Measurements from ENCODE around the gene ZSWIM5. TPM values are rescaled to one million over a fixed set of nuclear protein-coding genes. Genes with fewer than 3 reads are reported as not detected.
"Not testable (repeated sequence)": the region's sequence is repeated elsewhere in the genome, so short reads cannot be mapped to it uniquely, and the experiment has no call there.

ZSWIM5 gene
- 1.3 TPM for polyA plus RNA-seq (2013)

DNA sequence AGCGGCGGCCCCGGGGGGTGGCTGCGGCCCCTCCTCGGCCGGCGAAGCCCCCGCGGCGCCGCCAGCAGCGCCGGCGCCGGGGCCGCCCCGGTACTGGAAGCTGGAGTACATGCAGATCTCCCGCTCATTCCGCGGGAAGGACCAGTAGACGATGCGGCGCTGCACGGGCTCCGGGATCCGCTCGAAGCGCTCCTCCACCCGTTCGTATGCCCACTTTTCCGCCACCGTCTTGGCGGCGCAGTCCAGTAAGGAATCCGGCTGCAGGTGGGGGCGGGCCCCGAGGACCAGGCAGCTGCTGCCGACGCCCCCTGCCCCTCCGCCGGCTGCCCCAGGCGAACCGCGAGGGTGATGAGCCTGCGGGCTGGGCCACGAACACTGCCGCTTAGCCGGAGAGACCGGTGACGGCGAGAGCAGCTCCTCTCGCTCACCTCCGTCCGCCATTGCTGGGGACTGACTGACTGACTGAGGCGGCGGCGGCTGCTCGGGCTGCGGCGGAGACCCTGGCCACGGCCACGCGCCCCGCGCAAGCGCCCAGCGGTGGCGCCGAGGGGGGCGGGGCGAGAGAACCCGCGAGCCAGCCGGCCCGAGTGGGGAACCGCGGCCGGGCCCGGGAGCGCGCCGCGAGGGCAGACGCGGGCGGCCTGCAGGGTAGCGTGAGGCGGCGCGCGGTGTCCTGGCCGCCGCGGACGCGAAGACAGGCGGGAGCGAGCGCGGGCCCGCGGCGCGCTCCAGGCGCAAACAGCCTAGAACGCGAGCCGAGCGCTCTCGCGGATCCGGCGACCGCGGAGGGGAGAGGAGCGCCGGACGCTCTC lies at the start of gene ZSWIM5:
Gene ZSWIM5, minus strand, starts transcription at position 696 of the 812 bp plus-strand sequence. Its CDS starts 255 bp downstream, at position 441.
- Histone ChIP-seq H3K27ac (ENCODE audit: insufficient read depth in 1 of 2, low read depth in 1 of 2, low read length in 2 of 2, poor library complexity in 1 of 2, severe bottlenecking in 2 of 2) (peak within 1 kb of the TSS in 1 of 2 experiments; percentile 2), H3K4me3 (ENCODE audit: control insufficient read depth in 1 of 7, extremely low read depth in 1 of 7, insufficient read depth in 4 of 7, low read depth in 2 of 7, low read length in 6 of 7) (peak within 1 kb of the TSS; percentile 69 to 93 (median 81)), H3K27me3 (replicated peaks in 2 of 5; ENCODE audit: control insufficient read depth in 4 of 5, insufficient read depth in 5 of 5, low read length in 4 of 5) (peaks cover 0 to 17% (median 5%) of the 10 kb centered on the region in 5 experiments), H3K9me3 (ENCODE audit: control extremely low read depth in 1 of 5, control insufficient read depth in 4 of 5, insufficient read depth in 2 of 5, low read depth in 1 of 5, low read length in 4 of 5) (no peaks in the 10 kb centered on the region), H3K36me3 (ENCODE audit: control insufficient read depth in 4 of 4, insufficient read depth in 4 of 4, low read length in 3 of 4) (no peaks in the 10 kb centered on the region), H3K4me1 (ENCODE audit: control extremely low read depth in 1 of 4, control insufficient read depth in 4 of 4, insufficient read depth in 4 of 4, low read length in 3 of 4) (peaks cover 7 to 16% (median 11%) of the 10 kb centered on the region in 4 experiments)
- peak; percentile 40 to 81 (median 69) for DNase-seq
- 0% methylated on average over 112 of the region's 118 CpGs for WGBS (ENCODE audit: insufficient coverage)
- ChIA-PET POLR2A (no interaction called here), CTCF (no interaction called here)

DNA sequence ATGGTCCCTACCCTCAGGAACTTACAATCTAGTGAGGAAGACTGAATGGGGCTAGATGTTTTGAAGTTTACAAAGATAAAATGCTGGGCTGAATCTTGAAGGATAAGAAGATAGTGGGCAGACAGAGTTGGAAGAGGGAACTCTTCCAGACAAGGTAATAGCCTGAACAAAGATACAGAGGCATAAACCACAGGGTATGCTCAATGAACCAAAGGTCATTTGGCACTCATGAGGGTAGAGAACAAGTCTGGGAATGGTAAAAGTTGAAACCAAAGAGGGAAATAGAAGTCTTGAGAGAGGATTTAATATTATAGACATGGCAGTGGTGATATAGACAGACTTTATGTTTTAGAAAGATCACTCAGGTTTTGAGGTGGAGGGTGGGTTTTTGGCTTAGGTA lies 48.1 kb upstream of the ZSWIM5 start:
- Histone ChIP-seq H3K27ac (ENCODE audit: insufficient read depth in 1 of 2, low read depth in 1 of 2, low read length in 2 of 2, poor library complexity in 1 of 2, severe bottlenecking in 2 of 2) (no peak overlapping the region), H3K36me3 (ENCODE audit: control insufficient read depth in 4 of 4, insufficient read depth in 4 of 4, low read length in 3 of 4) (no peaks in the 10 kb centered on the region), H3K27me3 (replicated peaks in 2 of 5; ENCODE audit: control insufficient read depth in 4 of 5, insufficient read depth in 5 of 5, low read length in 4 of 5) (no peaks in the 10 kb centered on the region), H3K4me3 (ENCODE audit: control insufficient read depth in 1 of 7, extremely low read depth in 1 of 7, insufficient read depth in 4 of 7, low read depth in 2 of 7, low read length in 6 of 7) (no peak overlapping the region), H3K4me1 (ENCODE audit: control extremely low read depth in 1 of 4, control insufficient read depth in 4 of 4, insufficient read depth in 4 of 4, low read length in 3 of 4) (no peaks in the 10 kb centered on the region), H3K9me3 (ENCODE audit: control extremely low read depth in 1 of 5, control insufficient read depth in 4 of 5, insufficient read depth in 2 of 5, low read depth in 1 of 5, low read length in 4 of 5) (peaks cover 1 to 23% (median 19%) of the 10 kb centered on the region in 5 experiments)
- POLR2A ChIA-PET: no interaction called here
- no peak for DNase-seq
- CTCF ChIA-PET: no interaction called here

DNA sequence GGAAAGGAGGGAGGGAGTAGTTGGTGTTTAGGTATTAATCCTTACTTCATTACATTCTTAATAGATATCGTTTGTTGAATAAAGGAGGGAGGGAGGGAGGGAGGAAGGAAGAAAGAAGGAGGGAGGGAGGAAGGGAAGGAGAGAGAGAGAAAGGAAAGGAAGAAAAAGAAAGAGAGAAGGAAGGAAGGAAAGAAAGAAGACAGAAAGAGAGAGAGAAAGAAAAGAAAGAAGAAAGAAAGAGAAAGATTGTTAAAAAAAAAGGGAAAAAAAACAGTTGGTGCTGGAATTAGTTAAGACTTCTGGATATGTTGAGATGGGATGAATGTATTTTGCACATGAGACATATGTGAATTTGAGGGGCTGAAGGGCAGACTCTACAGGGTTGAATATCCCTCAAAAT lies 44.1 kb upstream of the ZSWIM5 start:
- no peaks in the 10 kb centered on the region for H3K9me3 ChIP-seq (ENCODE audit: control extremely low read depth in 1 of 5, control insufficient read depth in 4 of 5, insufficient read depth in 2 of 5, low read depth in 1 of 5, low read length in 4 of 5)
- no peak for DNase-seq
- CTCF ChIA-PET: no interaction called here
- POLR2A ChIA-PET: no interaction called here
- WGBS (ENCODE audit: insufficient coverage): no CpG with 5 or more reads among the region's 1 CpG
- H3K27me3 ChIP-seq (replicated peaks in 2 of 5; ENCODE audit: control insufficient read depth in 4 of 5, insufficient read depth in 5 of 5, low read length in 4 of 5): no peaks in the 10 kb centered on the region
- no peaks in the 10 kb centered on the region for H3K36me3 ChIP-seq (ENCODE audit: control insufficient read depth in 4 of 4, insufficient read depth in 4 of 4, low read length in 3 of 4)
- H3K4me3 ChIP-seq (ENCODE audit: control insufficient read depth in 1 of 7, extremely low read depth in 1 of 7, insufficient read depth in 4 of 7, low read depth in 2 of 7, low read length in 6 of 7): no peak overlapping the region
- no peaks in the 10 kb centered on the region for H3K4me1 ChIP-seq (ENCODE audit: control extremely low read depth in 1 of 4, control insufficient read depth in 4 of 4, insufficient read depth in 4 of 4, low read length in 3 of 4)
- H3K27ac ChIP-seq (ENCODE audit: insufficient read depth in 1 of 2, low read depth in 1 of 2, low read length in 2 of 2, poor library complexity in 1 of 2, severe bottlenecking in 2 of 2): no peak overlapping the region

DNA sequence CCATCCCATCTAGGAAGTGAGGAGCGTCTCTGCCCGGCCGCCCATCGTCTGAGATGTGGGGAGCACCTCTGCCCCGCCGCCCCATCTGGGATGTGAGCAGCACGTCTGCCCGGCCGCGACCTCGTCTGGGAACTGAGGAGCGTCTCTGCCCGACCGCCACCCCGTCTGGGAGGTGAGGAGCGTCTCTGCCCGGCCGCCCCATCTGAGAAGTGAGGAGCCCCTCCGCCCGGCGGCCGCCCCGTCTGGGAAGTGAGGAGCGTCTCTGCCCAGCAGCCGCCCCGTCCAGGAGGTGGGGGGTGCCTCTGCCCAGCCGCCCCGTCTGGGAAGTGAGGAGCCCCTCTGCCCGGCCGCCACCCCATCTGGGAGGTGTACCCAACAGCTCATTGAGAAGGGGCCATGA lies 41.6 kb upstream of the ZSWIM5 start:
- H3K27me3 ChIP-seq (replicated peaks in 2 of 5; ENCODE audit: control insufficient read depth in 4 of 5, insufficient read depth in 5 of 5, low read length in 4 of 5); H3K36me3 ChIP-seq (ENCODE audit: control insufficient read depth in 4 of 4, insufficient read depth in 4 of 4, low read length in 3 of 4); H3K4me3 ChIP-seq (ENCODE audit: control insufficient read depth in 1 of 7, extremely low read depth in 1 of 7, insufficient read depth in 4 of 7, low read depth in 2 of 7, low read length in 6 of 7); CTCF ChIA-PET; H3K9me3 ChIP-seq (ENCODE audit: control extremely low read depth in 1 of 5, control insufficient read depth in 4 of 5, insufficient read depth in 2 of 5, low read depth in 1 of 5, low read length in 4 of 5); POLR2A ChIA-PET; DNase-seq; H3K4me1 ChIP-seq (ENCODE audit: control extremely low read depth in 1 of 4, control insufficient read depth in 4 of 4, insufficient read depth in 4 of 4, low read length in 3 of 4); H3K27ac ChIP-seq (ENCODE audit: insufficient read depth in 1 of 2, low read depth in 1 of 2, low read length in 2 of 2, poor library complexity in 1 of 2, severe bottlenecking in 2 of 2): not testable (repeated sequence)
- WGBS (ENCODE audit: insufficient coverage): over 99% methylated on average over 17 of the region's 30 CpGs

DNA sequence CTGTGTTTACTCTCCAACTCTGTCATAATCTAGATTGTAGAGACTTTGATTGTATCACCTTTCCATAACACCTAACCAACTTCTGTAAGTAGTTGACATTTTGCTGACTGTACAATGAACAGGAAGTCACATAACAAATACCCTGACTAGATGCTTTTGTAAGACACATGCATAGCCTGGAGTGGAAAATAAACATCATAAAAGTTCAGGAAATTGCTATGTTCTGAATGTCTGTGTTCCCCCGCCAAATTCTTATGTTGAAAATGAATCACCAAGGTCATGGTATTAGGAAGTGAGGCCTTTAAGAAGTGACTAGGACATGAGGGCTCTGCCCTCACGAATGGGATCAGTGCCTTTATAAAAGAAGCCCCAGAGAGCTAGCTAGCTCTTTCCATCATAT lies 40.4 kb upstream of the ZSWIM5 start:
- POLR2A ChIA-PET: no interaction called here
- Histone ChIP-seq H3K4me1 (ENCODE audit: control extremely low read depth in 1 of 4, control insufficient read depth in 4 of 4, insufficient read depth in 4 of 4, low read length in 3 of 4) (no peaks in the 10 kb centered on the region), H3K4me3 (ENCODE audit: control insufficient read depth in 1 of 7, extremely low read depth in 1 of 7, insufficient read depth in 4 of 7, low read depth in 2 of 7, low read length in 6 of 7) (no peak overlapping the region), H3K27me3 (replicated peaks in 2 of 5; ENCODE audit: control insufficient read depth in 4 of 5, insufficient read depth in 5 of 5, low read length in 4 of 5) (no peaks in the 10 kb centered on the region), H3K9me3 (ENCODE audit: control extremely low read depth in 1 of 5, control insufficient read depth in 4 of 5, insufficient read depth in 2 of 5, low read depth in 1 of 5, low read length in 4 of 5) (peaks cover 0 to 5% (median 0%) of the 10 kb centered on the region in 5 experiments), H3K36me3 (ENCODE audit: control insufficient read depth in 4 of 4, insufficient read depth in 4 of 4, low read length in 3 of 4) (no peaks in the 10 kb centered on the region), H3K27ac (ENCODE audit: insufficient read depth in 1 of 2, low read depth in 1 of 2, low read length in 2 of 2, poor library complexity in 1 of 2, severe bottlenecking in 2 of 2) (no peak overlapping the region)
- CTCF ChIA-PET: no interaction called here
- DNase-seq: no peak
- WGBS (ENCODE audit: insufficient coverage): 83% methylated on average over 1 of the region's 2 CpGs

DNA sequence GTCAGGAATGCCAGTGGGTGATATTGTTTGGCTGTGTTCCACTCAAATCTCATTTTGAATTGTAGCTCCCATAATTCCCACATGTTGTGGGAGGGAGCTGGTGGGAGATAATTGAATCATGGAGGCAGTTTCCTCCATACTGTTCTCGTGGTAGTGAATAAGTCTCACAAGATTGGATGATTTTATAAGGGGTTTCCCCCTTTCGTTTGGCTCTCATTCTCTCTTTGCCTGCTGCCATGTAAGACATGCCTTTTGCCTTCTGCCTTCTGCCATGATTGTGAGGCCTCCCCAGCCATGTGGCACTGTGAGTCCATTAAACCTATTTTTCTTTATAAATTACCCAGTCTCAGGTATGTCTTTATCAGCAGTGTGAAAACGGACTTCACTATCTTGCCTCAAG lies 40.0 kb upstream of the ZSWIM5 start:
- 93% methylated on average over 2 of the region's 3 CpGs for WGBS (ENCODE audit: insufficient coverage)
- H3K27ac ChIP-seq (ENCODE audit: insufficient read depth in 1 of 2, low read depth in 1 of 2, low read length in 2 of 2, poor library complexity in 1 of 2, severe bottlenecking in 2 of 2); DNase-seq; H3K4me1 ChIP-seq (ENCODE audit: control extremely low read depth in 1 of 4, control insufficient read depth in 4 of 4, insufficient read depth in 4 of 4, low read length in 3 of 4); H3K27me3 ChIP-seq (replicated peaks in 2 of 5; ENCODE audit: control insufficient read depth in 4 of 5, insufficient read depth in 5 of 5, low read length in 4 of 5); H3K9me3 ChIP-seq (ENCODE audit: control extremely low read depth in 1 of 5, control insufficient read depth in 4 of 5, insufficient read depth in 2 of 5, low read depth in 1 of 5, low read length in 4 of 5); POLR2A ChIA-PET; H3K36me3 ChIP-seq (ENCODE audit: control insufficient read depth in 4 of 4, insufficient read depth in 4 of 4, low read length in 3 of 4); H3K4me3 ChIP-seq (ENCODE audit: control insufficient read depth in 1 of 7, extremely low read depth in 1 of 7, insufficient read depth in 4 of 7, low read depth in 2 of 7, low read length in 6 of 7); CTCF ChIA-PET: not testable (repeated sequence)

DNA sequence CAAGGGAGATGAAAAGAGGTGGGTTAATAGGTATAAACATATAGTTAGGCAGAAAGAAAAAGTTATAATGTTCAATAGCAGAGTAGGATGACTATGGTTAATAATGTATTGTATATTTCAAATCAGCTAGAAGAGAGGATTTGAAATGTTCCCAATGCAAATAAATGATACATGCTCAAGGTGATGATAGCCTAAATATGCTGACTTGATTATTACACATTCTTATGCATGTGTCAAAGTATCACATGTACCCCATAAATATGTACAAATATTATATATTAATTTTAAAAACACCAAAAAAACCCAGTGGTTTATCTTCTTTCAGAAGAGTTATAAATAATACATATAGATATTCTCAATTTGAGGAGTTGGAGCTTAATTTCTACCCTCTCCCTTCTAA lies 38.3 kb upstream of the ZSWIM5 start:
- peaks cover 0 to 8% (median 5%) of the 10 kb centered on the region in 5 experiments for H3K9me3 ChIP-seq (ENCODE audit: control extremely low read depth in 1 of 5, control insufficient read depth in 4 of 5, insufficient read depth in 2 of 5, low read depth in 1 of 5, low read length in 4 of 5)
- ChIA-PET POLR2A (no interaction called here), CTCF (no interaction called here)
- H3K4me3 ChIP-seq (ENCODE audit: control insufficient read depth in 1 of 7, extremely low read depth in 1 of 7, insufficient read depth in 4 of 7, low read depth in 2 of 7, low read length in 6 of 7): no peak overlapping the region
- H3K27me3 ChIP-seq (replicated peaks in 2 of 5; ENCODE audit: control insufficient read depth in 4 of 5, insufficient read depth in 5 of 5, low read length in 4 of 5): no peaks in the 10 kb centered on the region
- no peaks in the 10 kb centered on the region for H3K36me3 ChIP-seq (ENCODE audit: control insufficient read depth in 4 of 4, insufficient read depth in 4 of 4, low read length in 3 of 4)
- DNase-seq: no peak
- H3K4me1 ChIP-seq (ENCODE audit: control extremely low read depth in 1 of 4, control insufficient read depth in 4 of 4, insufficient read depth in 4 of 4, low read length in 3 of 4): no peaks in the 10 kb centered on the region
- H3K27ac ChIP-seq (ENCODE audit: insufficient read depth in 1 of 2, low read depth in 1 of 2, low read length in 2 of 2, poor library complexity in 1 of 2, severe bottlenecking in 2 of 2): no peak overlapping the region

All from common myeloid progenitor, CD34-positive (primary cell).